ENCODE results near the gene SAMD13. TPM values are rescaled to one million over a fixed set of nuclear protein-coding genes. Genes with fewer than 3 reads are reported as not detected.
"Not testable (repeated sequence)": the region's sequence is repeated elsewhere in the genome, so short reads cannot be mapped to it uniquely, and the experiment has no call there.

SAMD13 gene
- total and polyA plus RNA-seq, 10 donors = 0.39 to 2.8 (median 1.5) TPM

DNA sequence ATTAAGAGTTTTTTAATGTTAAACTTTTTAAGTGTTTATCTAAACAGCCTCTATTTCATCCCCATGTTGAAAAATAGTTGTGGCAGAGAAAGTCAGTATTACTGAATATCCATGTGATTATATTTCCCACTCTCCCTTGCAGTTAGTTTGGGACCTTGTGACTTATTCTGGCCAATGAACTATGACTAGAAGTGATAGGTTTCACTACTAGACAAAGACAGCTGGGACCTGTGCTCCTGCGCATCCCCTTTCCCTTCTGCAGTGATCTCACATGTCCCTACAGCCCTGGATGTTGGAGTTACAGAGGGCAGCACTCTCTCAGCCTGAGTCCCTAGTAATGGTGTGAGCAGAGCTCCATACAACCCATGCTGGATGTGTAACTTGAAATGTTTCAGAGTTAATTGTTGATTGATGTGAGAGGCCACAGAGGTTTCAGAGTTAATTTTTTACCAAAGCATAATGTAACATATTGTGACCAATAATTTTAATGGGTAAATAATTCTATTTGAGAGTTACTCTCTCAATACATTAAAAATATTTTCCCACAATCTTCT is 18.7 kb upstream of the SAMD13 start:
- Histone ChIP-seq H3K4me1 (no peaks in the 10 kb centered on the region), H3K9me3 (peaks cover 0 to 20% (median 17%) of the 10 kb centered on the region in 8 donors), H3K4me3 (no peak overlapping the region), H3K27me3 (replicated peaks in 1 of 7) (no peaks in the 10 kb centered on the region), H3K36me3 (no peaks in the 10 kb centered on the region), H3K27ac (no peak overlapping the region)
- intact Hi-C loops (cut with DNase I; ENCODE audit: low total_unique reads) = no loop called here
- TF ChIP-seq, protein P1, sequence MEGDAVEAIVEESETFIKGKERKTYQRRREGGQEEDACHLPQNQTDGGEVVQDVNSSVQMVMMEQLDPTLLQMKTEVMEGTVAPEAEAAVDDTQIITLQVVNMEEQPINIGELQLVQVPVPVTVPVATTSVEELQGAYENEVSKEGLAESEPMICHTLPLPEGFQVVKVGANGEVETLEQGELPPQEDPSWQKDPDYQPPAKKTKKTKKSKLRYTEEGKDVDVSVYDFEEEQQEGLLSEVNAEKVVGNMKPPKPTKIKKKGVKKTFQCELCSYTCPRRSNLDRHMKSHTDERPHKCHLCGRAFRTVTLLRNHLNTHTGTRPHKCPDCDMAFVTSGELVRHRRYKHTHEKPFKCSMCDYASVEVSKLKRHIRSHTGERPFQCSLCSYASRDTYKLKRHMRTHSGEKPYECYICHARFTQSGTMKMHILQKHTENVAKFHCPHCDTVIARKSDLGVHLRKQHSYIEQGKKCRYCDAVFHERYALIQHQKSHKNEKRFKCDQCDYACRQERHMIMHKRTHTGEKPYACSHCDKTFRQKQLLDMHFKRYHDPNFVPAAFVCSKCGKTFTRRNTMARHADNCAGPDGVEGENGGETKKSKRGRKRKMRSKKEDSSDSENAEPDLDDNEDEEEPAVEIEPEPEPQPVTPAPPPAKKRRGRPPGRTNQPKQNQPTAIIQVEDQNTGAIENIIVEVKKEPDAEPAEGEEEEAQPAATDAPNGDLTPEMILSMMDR (IDR thresholded peaks at IDR 0.05 in 8 of 11, conservative IDR thresholded peaks at IDR 0.05 in 3 of 11) = no peak
- no peak for TF ChIP-seq POLR2AphosphoS5 (IDR thresholded peaks at IDR 0.05)
- no peak for TF ChIP-seq POLR2A (IDR thresholded peaks at IDR 0.05)
- WGBS, 5 donors = 95 to 100% (median 100%) methylated on average over 1 of the region's 1 CpG
- DNase-seq = no peak

DNA sequence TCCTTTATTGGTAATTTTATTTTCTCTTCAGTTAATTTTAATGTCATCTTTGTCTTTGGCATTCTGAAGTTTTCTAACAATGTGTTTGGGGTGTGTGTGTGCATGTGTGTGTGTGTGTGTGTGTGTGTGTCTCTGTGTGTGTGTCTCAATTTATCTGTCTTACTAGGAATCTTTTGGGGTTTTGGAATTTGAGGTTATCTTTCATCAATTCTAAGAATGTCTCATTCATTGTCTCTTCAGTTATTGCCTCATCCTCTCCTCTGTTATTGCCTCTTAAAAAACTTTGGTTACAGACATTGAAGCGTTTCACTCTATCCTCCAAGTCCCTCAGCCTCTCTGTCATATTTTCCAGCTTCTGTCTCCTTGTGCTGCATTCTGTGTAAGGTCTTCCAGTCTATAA is 18.1 kb upstream of the SAMD13 start:
- 43 to 79% (median 62%) methylated on average over 1 of the region's 1 CpG for WGBS, 5 donors
- TF ChIP-seq, protein P1 (IDR thresholded peaks at IDR 0.05 in 8 of 11, conservative IDR thresholded peaks at IDR 0.05 in 3 of 11) = no peak
- Histone ChIP-seq H3K27me3 (replicated peaks in 1 of 7) (no peaks in the 10 kb centered on the region), H3K36me3 (no peaks in the 10 kb centered on the region), H3K27ac (no peak overlapping the region), H3K9me3 (peaks cover 0 to 26% (median 22%) of the 10 kb centered on the region in 8 donors), H3K4me3 (no peak overlapping the region), H3K4me1 (no peaks in the 10 kb centered on the region)
- no peak for DNase-seq
- intact Hi-C loops (cut with DNase I; ENCODE audit: low total_unique reads) = no loop called here

DNA sequence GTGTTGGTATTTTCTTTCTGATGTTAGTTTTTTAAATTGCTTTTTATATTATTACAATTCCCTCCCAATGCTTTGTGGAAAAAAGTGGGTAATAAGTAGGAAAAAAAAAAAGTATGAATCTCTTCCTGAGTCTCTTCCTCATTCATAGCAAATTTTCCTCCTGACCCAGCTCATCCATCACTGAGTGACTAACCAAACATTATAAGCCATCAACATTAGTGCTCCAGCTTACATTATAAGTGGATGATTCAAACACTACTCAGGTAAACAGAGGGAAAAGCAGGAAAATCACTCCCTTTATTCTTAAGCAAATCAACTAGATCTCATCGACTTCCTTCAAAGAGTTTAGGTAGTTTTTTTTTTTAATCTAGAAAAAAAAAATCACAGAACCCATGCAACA is 15.4 kb upstream of the SAMD13 start:
- no peak for DNase-seq
- 80 to 100% (median 87%) methylated on average over 1 of the region's 1 CpG for WGBS, 5 donors
- intact Hi-C loops (cut with DNase I; ENCODE audit: low total_unique reads) = no loop called here
- no peak overlapping the region for H3K4me3 ChIP-seq
- H3K27ac ChIP-seq = no peak overlapping the region
- H3K36me3 ChIP-seq = no peaks in the 10 kb centered on the region
- H3K4me1 ChIP-seq = no peaks in the 10 kb centered on the region
- no peaks in the 10 kb centered on the region for H3K27me3 ChIP-seq (replicated peaks in 1 of 7)
- no peak for TF ChIP-seq POLR2A (IDR thresholded peaks at IDR 0.05)
- no peak for TF ChIP-seq POLR2AphosphoS5 (IDR thresholded peaks at IDR 0.05)
- TF ChIP-seq, protein P1 (IDR thresholded peaks at IDR 0.05 in 8 of 11, conservative IDR thresholded peaks at IDR 0.05 in 3 of 11) = no peak
- H3K9me3 ChIP-seq = peaks cover 0 to 38% (median 33%) of the 10 kb centered on the region in 8 donors

DNA sequence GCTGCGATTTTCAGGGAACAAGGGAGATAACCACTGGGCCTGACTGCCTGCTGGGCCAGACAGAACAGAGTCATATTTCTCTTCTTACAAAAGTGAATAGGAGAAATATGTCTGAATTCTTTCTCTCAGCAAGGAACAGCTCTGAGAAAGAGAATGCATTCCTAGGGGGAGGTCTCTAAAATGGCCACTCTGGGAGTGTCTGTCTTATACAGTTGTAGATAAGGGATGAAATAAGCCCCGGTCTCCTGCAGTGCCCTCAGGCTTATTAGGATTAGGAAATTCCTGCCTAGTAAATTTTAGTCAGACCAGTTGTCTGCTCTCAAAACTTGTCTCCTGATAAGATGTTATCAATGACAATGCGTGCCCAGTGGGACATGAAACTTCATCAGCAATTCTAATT is 14.1 kb upstream of the SAMD13 start:
- H3K27ac ChIP-seq; H3K4me3 ChIP-seq; H3K36me3 ChIP-seq; H3K27me3 ChIP-seq (replicated peaks in 1 of 7); H3K4me1 ChIP-seq; intact Hi-C loops (cut with DNase I; ENCODE audit: low total_unique reads); DNase-seq: not testable (repeated sequence)
- 63 to 76% (median 63%) methylated on average over 3 of the region's 3 CpGs for WGBS, 5 donors
- H3K9me3 ChIP-seq = peaks cover 0 to 38% (median 33%) of the 10 kb centered on the region in 8 donors

Data from spleen (tissue), 11 donors.